Kidney epithelial cell (primary cell): Measurements from ENCODE around the gene IFNW1. TPM values are rescaled to one million over a fixed set of nuclear protein-coding genes. Genes with fewer than 3 reads are reported as not detected.
"Not testable (repeated sequence)": the region's sequence is repeated elsewhere in the genome, so short reads cannot be mapped to it uniquely, and the experiment has no call there.

ENCODE experiments used
- DNase-seq: peaks from one replicate; pipeline ENCODE4 v3.0.0-alpha.2; 2010; ENCODE audit warnings: low read depth
- H3K27me3 ChIP-seq: 2 replicates; pipeline ENCODE4 v1.6.0; 2011; ENCODE audit warnings: low read length; ENCODE audit not compliant: control insufficient read depth, insufficient read depth
- H3K36me3 ChIP-seq: 2 replicates; pipeline ENCODE4 v1.5.1; 2011; ENCODE audit warnings: low read length; ENCODE audit not compliant: control insufficient read depth, insufficient read depth
- H3K4me3 ChIP-seq: 2 replicates; pipeline ENCODE4 v1.5.1; 2011; ENCODE audit warnings: low read depth, mild to moderate bottlenecking, control low read depth, low read length
- CTCF ChIP-seq: IDR thresholded peaks from 2 replicates; pipeline ENCODE4 v1.5.1; 2011; ENCODE audit warnings: mild to moderate bottlenecking, moderate library complexity, low read length, control low read depth, inconsistent platforms; ENCODE audit not compliant: insufficient read depth, poor library complexity, severe bottlenecking
- total RNA-seq: library from RNA; depleted of rRNA; stranded (reverse); fragments of >200 nt; gene quantifications from 2 replicates; pipeline ENCODE4 v1.2.3, GENCODE V29; 2015

Gene IFNW1
- not detected in 2 replicates for total RNA-seq

GRCh38 chr9:21141427-21141882 is at the start of gene IFNW1:
TSS of gene IFNW1 (minus strand) at chr9:21141832. CDS start at chr9:21141570, 262 bp downstream.
- Histone ChIP-seq H3K36me3 (no peaks in the 10 kb centered on the region), H3K4me3 (no peak within 1 kb of the TSS)
- peak; percentile 6 for TF ChIP-seq CTCF

GRCh38 chr9:21187487-21187886 is 45.9 kb upstream of the IFNW1 start, which contains the start of gene IFNA4:
TSS of gene IFNA4 (minus strand) at chr9:21187587. CDS start at chr9:21187531, 56 bp downstream.
- not testable (repeated sequence) for DNase-seq, H3K27me3 ChIP-seq, H3K4me3 ChIP-seq, H3K36me3 ChIP-seq

More at GRCh38 chr9:21141427-21141882, at the start of gene IFNW1:
- no peak for DNase-seq
- no peaks in the 10 kb centered on the region for H3K27me3 ChIP-seq

- peak; percentile 45 for TF ChIP-seq CTCF
- not testable (repeated sequence) for H3K27me3 ChIP-seq, H3K36me3 ChIP-seq, DNase-seq, H3K4me3 ChIP-seq
These were observed 41.4 kb upstream of the IFNW1 start for GRCh38 chr9:21182810-21183736.

GRCh38 chr9:21174671-21175070 is 33.0 kb upstream of the IFNW1 start:
- Histone ChIP-seq H3K4me3 (no peak overlapping the region), H3K27me3 (peaks cover 4% of the 10 kb centered on the region), H3K36me3 (no peaks in the 10 kb centered on the region)
- no peak for DNase-seq
- TF ChIP-seq CTCF, result no peak

GRCh38 chr9:21172156-21172555 is 30.5 kb upstream of the IFNW1 start:
- no peaks in the 10 kb centered on the region for H3K36me3 ChIP-seq
- H3K4me3 ChIP-seq, result no peak overlapping the region
- DNase-seq, result no peak
- TF ChIP-seq CTCF, result no peak
- no peaks in the 10 kb centered on the region for H3K27me3 ChIP-seq

- Histone ChIP-seq H3K27me3 (no peaks in the 10 kb centered on the region), H3K36me3 (no peaks in the 10 kb centered on the region), H3K4me3 (no peak overlapping the region)
- TF ChIP-seq CTCF, result no peak
- DNase-seq, result no peak
These were observed 29.7 kb upstream of the IFNW1 start for GRCh38 chr9:21171351-21171750.

GRCh38 chr9:21166560-21166959 is 24.9 kb upstream of the IFNW1 start, which contains the start of gene IFNA21:
TSS of gene IFNA21 (minus strand) at chr9:21166660. CDS start at chr9:21166612, 48 bp downstream.
- DNase-seq, H3K36me3 ChIP-seq, H3K27me3 ChIP-seq, H3K4me3 ChIP-seq: not testable (repeated sequence)
